SK-N-MC (cell line): ENCODE results near the gene RNPS1.

Experiments used
- EZH2 ChIP-seq: fragments of 200-600 bp; sonication (generic); IDR thresholded peaks from one replicate; pipeline ENCODE4 v1.6.1; 2017; ENCODE audit warnings: antibody characterized with exemption
- FOXP2 ChIP-seq: optimal IDR thresholded peaks from 2 replicates; pipeline ENCODE3; 2011; ENCODE audit warnings: mild to moderate bottlenecking, moderate library complexity; ENCODE audit not compliant: insufficient read depth; ENCODE audit errors: extremely low read length, control extremely low read depth
- POLR2AphosphoS5 ChIP-seq: IDR thresholded peaks from 2 replicates; pipeline ENCODE4 v1.6.1; 2012; ENCODE audit warnings: mild to moderate bottlenecking, low read depth, low read length, borderline replicate concordance

DNA sequence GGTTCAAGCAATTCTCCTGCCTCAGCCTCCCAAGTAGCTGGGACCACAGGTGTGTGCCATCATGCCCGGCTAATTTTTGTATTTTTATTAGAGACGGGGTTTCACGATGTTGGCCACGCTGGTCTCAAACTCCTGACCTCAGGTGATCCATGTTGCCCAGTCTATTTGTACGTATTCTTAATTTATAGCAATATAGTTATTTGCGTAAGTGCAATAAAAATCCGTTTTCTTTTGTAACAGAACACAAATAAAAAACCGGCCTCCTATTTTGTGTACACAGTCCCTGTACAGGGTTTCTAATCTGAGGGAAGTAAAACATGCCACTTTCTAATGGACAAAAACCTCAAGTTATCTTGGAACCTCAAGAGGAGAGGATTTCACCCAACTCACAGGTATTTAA, 7.7 kb downstream of the RNPS1 start:
- TF ChIP-seq POLR2AphosphoS5 (no peak), EZH2 (no peak), FOXP2 (no peak)
